KBM-7 (cell line): ENCODE results near the gene ACSS1.

Experiments
- DNase-seq: peaks from one replicate; pipeline ENCODE4 v3.0.0-alpha.2; 2015
- in situ Hi-C: fragments of 300-500 bp; cut with MboI; formaldehyde crosslinking; loops from 2 replicates; pipeline ENCODE4 v1.14.3; 2020; ENCODE audit warnings: low sequenced_read_pairs, low pct_unique_long_range_greater_than_20kb, mixed read lengths

Gene ACSS1

DNA sequence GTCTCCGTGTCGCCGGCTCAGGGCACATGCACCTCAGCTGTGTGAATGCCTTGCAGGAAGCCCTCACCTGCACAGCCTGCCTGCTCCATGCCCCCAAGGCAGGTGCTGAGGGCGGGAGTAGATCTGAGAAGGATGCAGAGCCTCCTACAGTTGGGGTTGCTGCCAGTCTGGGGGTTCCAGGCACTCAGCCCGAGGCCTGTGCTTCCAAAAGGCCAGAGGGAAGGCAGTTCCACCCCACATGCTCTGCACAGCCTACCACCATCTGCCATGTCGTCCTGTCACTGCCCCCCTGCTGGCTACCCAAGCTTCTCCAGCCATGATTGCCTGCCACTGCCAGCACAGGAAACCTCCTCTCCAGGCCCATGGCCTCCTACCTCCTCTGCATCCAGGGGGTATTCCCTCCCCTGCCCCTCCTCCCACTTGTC is 19.3 kb downstream of the ACSS1 start:
- in situ Hi-C loops, result loop anchor here (25.0 kb wide), 1 partner anchor 349 kb away; the partner anchor contains the start of gene ABHD12
- DNase-seq, result no peak

DNA sequence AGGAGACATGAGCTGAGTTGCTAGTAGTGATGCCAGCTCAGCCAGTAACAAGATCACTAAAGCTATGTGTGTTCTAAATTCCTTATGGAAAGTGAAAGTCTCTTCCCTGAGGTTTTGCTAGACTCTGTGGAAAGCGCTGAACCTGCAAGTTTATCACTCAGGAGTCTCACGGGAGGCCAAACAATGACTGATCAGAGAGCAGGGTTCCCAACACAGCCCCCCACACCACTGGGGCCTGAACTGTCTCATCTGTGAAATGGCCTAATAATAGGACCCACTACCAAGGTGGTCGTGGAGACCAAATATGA is 19.9 kb downstream of the ACSS1 start:
- in situ Hi-C loops, result loop anchor here (25.0 kb wide), 1 partner anchor 349 kb away; the partner anchor contains the start of gene ABHD12
- no peak for DNase-seq

DNA sequence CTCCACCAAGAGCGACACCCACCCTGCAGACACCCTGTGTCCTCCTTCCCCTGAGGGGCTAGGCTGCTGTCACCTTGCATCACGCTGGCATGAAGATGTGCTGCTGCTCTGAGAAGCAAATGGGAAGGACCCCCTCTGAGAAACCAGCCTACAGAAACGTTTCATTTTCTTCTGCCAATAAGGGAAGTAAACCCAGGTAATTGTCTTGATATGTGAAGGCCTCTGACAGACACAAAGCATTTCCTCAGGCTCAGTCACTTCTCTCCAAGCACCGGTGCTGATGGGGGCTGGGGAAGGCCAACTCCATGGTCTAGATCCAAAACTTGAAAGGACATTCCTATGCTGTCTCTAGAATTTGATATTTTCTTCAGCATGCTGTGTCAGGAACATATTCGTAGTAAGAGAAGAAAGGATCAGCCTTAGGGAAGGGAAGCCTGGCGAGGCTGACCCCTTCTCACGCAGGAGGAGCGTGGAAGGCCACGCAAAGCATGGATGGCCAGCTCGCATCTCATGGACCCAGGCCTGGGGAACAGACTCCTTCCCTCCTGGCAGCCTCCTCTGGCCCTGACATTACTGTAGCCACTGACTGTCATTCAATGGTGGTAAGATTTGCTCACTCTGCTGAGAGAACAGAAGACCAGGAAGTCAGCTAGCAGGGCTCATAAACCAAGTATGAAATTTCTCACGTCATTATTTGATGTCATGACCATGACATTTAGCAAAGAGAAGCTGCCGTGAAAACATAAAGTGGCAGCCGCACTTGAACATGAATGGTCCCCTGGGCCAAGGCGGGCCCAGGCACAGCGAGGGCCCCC is 20.4 kb downstream of the ACSS1 start:
- peak; percentile 58 for DNase-seq
- in situ Hi-C loops, result loop anchor here (25.0 kb wide), 1 partner anchor 350 kb away; the partner anchor contains the start of gene ABHD12

DNA sequence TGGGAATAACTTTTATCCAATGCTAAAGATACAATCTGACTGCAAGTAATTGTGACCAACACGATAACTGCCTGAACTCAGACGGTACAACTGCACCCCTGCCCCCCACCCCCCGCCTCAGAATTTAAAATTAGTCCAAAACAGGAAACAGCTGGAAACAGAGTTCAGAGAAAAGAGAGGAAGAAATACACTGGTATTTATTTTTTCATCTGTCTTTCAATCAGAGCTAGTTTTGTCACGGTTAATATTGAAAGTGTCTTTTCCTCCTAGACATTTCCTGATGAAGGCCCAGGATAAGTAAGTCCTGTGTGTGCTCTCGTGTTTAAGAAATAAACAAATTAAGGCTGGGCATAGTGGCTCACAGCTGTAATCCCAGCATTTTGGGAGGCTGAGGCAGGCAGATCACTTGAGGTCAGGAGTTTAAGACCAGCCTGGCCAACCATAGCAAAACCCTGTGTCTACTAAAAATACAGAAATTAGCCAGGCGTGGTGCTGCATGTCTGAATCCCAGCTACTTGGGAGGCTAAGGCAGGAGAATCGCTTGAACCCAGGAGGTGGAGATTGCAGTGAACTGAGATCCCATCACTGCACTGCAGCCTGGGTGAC is 21.5 kb downstream of the ACSS1 start:
- DNase-seq, result peak; percentile 78
- in situ Hi-C loops, result loop anchor here (25.0 kb wide), 1 partner anchor 351 kb away; the partner anchor contains the start of gene ABHD12

DNA sequence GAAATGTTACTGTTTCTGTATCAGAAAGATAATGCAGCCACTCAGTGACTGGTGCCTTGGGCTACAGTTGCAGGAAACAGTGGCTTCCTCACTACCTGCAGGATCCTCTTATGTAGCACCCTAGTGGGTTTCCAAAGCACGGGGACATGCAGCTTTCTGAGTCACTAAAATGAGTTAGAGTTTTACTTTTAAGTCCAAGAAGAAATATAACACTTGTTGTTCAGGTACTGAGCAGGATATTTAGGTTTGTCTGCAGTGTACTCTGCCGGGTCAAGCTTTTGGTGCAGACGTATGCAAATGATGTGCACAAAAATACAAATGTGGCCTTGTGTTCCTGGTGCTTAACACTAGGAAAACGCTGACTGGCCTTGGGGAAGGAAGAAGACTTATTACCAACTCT is 22.0 kb downstream of the ACSS1 start:
- in situ Hi-C loops, result loop anchor here (25.0 kb wide), 1 partner anchor 351 kb away; the partner anchor contains the start of gene ABHD12
- DNase-seq, result peak; percentile 57

DNA sequence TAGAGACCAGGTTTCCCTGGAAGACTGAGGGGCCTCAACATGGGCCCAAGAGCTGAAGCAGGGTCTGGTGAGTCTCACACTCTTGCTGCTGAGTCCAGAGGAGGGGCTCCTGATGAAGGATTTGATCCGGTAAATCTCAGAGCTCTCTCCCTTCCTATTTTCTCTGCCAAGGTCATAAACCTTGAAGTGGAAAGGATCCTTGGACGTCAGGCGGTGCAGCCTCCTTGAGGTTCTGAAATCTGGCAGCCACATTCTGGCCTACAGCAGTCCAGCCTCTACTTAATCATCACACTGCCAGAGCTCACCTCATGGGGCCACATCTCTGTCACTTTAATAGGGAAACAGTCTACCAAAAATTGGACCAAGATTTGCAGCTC is 24.0 kb downstream of the ACSS1 start:
- DNase-seq, result no peak
- in situ Hi-C loops, result loop anchor here (25.0 kb wide), 1 partner anchor 353 kb away; the partner anchor contains the start of gene ABHD12

DNA sequence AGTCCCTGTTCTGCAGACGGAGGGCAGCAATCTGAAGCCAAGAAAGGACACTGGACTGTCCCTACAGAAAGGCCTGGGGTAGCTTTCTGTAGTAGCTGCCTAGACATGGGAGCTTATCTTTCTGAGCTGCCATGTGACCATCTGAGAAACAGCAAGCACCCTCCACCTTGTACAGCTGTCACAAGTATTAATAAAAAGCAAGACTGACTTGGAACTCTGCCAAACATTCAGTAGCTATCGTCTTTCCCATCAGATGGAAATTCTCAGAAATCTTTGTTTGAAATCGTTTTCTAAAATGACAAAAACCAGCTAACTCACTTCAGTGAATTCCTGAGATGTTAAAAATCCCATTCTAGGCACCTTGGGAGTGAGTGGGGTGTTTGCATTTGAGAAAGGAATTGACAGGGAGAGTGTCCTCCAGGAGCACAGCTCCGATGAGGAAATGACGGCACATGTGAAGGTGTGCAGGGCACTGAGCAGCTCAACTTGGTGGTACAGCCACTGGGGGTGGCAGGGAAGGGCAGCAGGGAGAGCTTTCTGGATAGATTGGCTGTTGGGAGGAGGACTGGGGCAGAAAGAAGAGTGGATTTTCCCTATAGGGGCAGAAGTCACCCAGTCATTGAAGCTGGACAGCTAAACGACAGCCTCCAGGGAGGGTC is 24.5 kb downstream of the ACSS1 start:
- in situ Hi-C loops, result loop anchor here (25.0 kb wide), 1 partner anchor 354 kb away; the partner anchor contains the start of gene ABHD12
- no peak for DNase-seq

DNA sequence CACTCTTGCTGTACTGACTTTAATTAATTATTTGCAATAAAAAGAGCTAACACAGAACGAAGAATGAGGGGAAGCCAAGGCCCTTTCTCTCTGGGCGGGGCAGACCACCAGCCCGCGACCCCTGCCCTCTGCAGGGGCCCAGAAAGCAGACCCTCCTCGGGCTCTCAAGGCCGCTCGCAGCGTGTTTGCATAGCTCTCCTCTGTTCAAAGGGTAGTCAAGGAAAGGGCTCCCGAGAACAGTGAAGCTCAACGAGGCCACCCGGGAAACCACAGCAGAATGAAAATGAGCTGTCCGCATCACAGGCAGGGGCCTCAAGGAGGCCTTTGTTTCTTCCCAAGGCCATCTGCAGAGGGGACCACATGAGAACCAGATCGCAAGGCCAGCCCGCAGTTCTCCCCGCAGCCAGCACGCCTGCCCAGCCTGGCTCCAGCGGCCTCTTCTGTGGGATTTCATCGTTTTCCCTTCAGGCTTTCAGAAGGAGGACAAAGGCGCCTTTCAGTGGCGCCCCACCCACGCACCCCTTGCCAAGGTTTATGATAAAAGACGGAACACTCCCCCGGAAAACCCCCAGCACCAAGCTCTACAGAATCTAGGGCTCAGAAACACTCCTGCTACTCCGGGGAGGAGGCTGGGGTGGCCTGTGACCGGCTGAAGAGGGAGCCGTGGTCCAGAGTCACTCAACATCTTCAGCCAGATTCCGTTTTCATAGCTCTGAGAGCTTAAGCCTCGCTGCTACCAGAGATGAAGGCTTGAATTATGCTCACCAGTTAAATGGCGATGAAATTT is 25.3 kb downstream of the ACSS1 start:
- DNase-seq, result no peak
- in situ Hi-C loops, result loop anchor here (25.0 kb wide), 1 partner anchor 355 kb away; the partner anchor contains the start of gene ABHD12

DNA sequence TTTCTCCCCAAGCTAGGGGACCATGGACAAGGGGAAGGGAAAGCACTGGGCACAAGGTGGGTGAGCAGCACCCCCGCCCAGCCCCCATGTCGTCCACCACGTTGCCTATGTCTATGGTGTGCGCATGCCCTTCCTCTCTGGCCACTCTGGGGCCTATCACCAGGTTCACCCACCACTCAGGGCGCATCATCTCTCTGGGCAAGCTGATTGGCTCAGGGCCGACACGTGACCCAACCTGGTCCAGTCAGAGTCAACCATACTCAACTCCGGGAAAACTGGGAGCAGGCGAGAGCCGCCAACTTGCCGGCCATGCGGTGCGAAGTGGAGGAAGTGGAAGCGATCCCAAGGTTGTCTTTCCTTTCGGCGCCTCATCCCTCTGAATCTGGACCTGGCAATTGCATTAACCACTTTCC is 25.9 kb downstream of the ACSS1 start:
- DNase-seq, result no peak
- in situ Hi-C loops, result loop anchor here (25.0 kb wide), 1 partner anchor 355 kb away; the partner anchor contains the start of gene ABHD12

DNA sequence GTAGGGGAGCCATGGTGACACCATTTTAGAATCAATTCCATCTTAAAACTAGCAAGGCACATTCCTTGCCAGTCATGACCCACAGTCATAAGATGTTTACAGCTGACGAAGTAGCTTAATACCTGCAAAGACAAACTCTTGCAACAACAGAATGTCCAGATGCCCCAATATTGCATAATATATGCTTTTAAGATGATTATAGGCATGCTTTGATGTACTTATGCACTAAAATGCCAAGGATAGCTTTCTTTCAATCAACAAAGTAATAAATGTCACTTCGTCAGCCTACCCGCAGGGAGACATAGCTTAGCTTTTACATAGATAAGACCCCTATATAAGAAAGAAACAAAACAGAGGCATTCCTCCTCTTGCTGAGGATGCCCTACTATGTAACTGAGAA is 26.7 kb downstream of the ACSS1 start:
- no peak for DNase-seq
- in situ Hi-C loops, result loop anchor here (25.0 kb wide), 1 partner anchor 356 kb away; the partner anchor contains the start of gene ABHD12

DNA sequence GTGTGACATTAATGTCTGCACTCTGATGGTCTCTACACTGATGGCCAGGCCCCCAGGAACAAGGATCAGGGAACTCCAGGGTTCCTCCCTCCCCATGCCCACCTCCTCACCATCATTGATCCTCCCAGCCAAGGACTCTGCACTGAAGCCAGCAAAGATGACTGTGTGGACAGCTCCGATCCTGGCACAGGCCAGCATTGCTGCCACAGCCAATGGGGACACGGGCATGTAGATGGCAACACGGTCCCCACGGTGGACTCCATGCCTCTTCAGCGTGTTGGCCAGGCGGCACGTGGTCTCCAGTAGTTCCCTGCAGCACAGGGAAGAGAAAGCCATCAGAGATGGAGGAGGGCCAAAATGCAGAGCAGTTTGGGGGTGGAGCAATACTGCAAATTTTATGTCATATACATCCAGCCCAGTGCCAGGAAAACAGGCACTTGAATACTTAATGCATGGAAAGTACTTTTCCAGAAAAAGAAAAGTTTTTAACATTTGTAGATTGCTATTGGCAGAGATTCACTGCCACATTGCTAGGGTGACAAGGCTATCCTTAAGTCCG is 27.2 kb downstream of the ACSS1 start:
- no peak for DNase-seq

DNA sequence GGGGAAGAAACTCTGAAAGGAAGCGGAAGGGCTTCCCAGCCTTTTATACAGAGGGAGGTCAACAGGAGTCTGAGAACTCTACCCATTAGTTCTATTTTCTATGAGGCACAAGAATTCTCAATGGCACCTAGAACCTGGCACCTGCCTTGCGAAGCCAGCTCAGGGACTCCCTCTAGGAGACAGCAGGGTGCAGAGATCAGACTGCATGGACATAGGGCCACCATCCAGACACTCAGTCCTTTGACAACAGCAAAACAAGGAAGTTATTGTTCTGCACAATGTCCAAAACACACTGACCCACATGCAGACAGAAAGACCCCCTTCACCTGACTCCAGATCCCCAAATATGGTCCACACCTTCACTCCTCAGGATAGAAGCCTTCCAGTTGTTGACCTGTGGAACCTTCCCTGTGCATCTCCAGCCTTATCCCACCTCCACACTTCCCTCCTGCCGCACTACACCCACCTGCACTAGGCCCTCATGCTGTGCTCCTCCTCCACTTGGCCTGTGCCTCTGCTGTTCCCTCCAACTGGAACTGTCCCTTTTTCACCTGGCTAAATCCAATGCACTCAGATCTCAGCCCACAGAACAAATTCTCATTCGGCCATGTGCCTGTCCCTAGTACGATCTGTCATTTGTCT is 27.8 kb downstream of the ACSS1 start:
- DNase-seq, result no peak
- in situ Hi-C loops, result loop anchor here (25.0 kb wide), 1 partner anchor 357 kb away; the partner anchor contains the start of gene ABHD12

More for the DNA sequence above, 27.2 kb downstream of the ACSS1 start:
- in situ Hi-C loops, result loop anchor here (25.0 kb wide), 1 partner anchor 357 kb away; the partner anchor contains the start of gene ABHD12

DNA sequence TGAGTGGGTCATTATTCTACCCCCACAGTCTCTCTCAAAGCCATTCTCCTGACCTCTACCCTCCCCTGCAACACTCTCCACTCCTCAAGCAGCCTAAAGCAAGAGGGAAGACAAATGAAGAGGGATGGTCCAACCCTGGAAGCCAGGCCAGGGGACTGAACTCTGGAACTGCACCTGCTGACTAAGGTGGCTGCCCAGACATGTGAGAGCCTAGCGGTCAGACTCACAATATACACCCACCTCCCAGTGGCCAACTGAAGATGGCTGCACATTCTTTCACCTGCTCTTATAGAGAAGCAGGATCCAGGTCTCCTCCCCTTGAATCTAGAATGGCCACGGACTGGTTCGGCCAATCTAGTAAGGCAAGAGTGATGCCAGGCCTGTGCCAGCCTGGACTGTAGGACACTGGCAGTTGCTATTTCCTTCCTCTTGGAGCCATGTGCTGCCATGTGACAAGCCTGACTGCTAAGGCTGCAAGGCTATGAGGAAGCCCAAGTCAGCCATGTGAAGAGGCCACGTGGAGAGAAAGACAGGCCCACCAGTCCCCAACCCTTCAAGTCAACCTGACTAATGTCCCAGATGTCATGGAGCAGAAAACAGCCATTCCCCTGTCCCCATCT is 31.8 kb downstream of the ACSS1 start:
- no peak for DNase-seq
- in situ Hi-C loops, result loop anchor here (25.0 kb wide), 1 partner anchor 361 kb away; the partner anchor contains the start of gene ABHD12

DNA sequence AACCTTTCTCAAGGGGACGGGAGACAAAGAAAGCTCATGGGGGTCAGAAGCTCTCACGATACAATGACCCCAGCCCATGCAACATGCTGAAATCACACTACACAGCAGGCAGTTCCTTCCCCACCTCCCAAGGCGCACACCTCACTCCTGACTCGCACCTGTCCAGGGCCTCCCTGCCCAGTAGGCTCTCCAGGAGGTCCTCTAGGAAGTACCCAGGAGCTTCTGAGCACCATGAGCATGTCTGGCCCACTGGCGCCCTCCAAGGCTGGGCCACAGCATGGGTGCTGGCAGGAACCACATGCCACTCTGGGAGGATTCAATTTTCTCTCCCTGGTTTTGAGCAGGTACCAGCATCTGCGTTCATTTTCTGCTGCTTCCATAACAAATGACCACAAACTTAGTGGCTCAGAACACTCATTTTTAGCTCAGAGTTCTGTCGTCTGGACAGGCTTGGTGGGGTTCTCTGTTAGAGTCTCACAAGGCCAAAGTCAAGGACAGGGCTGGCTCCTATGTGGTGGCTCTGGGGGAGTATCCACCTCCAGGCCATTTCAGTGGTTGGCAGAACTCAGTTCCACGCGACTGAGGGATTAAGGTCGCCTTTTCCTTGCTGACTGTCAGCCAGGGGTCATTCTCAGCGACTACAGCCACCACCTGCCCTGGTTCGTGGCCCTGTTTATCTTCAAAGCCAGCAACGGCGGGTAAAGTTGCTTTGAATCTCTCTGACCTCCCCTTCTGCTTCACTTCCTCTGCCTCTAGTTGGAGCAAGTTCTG is 32.7 kb downstream of the ACSS1 start:
- DNase-seq, result no peak
- in situ Hi-C loops, result loop anchor here (25.0 kb wide), 1 partner anchor 362 kb away; the partner anchor contains the start of gene ABHD12

DNA sequence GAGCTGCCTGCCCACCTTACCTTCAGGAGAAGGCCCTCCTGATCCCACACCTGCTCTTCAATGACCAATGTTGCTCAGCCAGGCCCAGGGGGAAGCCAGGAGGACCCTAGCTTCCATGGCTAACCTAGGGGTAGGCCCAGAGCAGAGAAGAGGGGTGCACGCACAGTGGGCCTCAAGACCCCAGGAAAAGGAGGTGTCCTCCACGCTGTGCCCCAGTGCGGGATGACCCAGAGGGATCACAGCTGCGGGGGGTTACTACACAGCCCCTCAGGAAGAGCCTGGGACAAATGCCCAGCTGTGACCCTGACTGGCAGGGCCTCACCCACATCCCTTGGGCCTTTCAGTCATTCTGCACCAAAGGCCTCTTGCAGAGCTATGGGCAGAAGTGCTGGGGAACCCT is 33.8 kb downstream of the ACSS1 start:
- in situ Hi-C loops, result no loop called here
- DNase-seq, result no peak

DNA sequence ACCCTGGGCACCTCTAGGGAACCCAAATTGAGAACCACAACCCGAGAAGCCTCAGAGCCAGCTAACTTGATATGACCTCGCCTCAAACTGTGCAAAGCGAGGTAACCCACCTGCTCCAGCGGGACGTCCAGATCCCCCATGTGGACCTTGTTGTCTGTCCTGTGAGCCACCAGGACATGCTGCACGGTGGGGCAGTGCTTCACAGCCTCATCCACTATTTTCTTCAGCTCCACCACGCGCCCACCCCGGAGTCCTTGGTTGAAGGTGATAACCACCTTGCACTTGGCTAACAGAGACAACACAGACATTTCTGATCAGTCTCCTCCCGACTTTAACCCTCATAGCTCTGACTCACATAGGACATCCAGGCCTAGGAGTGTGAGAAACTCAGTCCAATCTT is 34.6 kb downstream of the ACSS1 start:
- no peak for DNase-seq
- in situ Hi-C loops, result no loop called here

DNA sequence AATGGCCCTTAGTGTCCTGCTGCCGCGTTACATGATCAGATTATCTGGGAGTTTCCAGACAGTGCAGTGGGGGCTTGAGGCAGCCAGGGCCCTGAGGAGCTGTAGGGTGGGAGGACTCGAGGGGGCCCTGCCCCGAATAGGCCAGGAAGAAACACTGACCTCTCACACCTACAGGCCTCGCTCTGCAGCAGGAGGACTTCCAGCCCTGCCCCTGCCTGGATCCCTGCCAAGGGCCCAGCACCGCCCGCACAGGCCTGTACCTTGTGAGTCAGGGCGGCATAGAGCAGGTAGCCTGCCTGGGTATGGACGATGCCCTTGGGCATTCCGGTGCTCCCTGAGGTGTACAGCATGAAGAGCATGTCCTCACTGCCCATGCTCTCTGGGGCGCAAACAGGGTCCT is 35.3 kb downstream of the ACSS1 start:
- in situ Hi-C loops, result no loop called here
- no peak for DNase-seq
